Right lung (tissue), 5 donors: ENCODE results near the gene BTBD16. TPM values are rescaled to one million over a fixed set of nuclear protein-coding genes. Genes with fewer than 3 reads are reported as not detected.

Source experiments
- DNase-seq, 2 donors: peaks; one replicate each; pipeline ENCODE4 v3.0.0-alpha.2; 2013
- polyA plus RNA-seq, 5 donors: library from polyadenylated mRNA; unstranded; fragments of 120-200 nt; gene quantifications; one replicate each; pipeline versions ENCODE4 v1.2.1 to v1.2.3, GENCODE V29; 2013; ENCODE audit warnings: inconsistent platforms in 1 of 5, low replicate concordance in 1 of 5; ENCODE audit not compliant: insufficient read length in 5 of 5, insufficient read depth in 1 of 5

Gene BTBD16
- polyA plus RNA-seq, 5 donors, result 0.10 to 0.44 (median 0.11) TPM; not detected in 2

- no peak for DNase-seq
Measured at GRCh38 chr10:122294511-122295450, 23.7 kb downstream of the BTBD16 start.

GRCh38 chr10:122295451-122295809 is 24.3 kb downstream of the BTBD16 start:
- DNase-seq, result no peak

- DNase-seq, result no peak
Measured at GRCh38 chr10:122296363-122297120, 25.4 kb downstream of the BTBD16 start.

DNA sequence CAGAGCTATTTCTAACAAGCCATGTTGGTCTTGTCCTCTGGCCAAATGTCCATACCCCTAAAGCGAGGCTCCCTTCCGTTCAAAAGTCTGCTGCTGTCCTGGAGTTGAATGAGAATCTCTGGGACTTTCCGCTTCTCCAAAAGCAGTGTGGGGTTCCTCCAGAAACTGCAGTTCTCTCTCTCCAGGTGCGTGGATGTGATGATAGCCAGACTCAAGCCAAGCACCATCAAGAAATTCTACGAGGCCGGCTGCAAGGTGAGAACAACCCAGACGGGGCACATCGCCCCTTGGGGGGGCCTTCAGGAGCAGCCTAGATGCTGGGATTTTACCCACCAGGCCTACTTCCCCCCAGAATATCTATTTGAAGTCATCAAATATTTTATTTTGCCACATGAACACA is 26.5 kb downstream of the BTBD16 start:
- DNase-seq, result no peak

DNA sequence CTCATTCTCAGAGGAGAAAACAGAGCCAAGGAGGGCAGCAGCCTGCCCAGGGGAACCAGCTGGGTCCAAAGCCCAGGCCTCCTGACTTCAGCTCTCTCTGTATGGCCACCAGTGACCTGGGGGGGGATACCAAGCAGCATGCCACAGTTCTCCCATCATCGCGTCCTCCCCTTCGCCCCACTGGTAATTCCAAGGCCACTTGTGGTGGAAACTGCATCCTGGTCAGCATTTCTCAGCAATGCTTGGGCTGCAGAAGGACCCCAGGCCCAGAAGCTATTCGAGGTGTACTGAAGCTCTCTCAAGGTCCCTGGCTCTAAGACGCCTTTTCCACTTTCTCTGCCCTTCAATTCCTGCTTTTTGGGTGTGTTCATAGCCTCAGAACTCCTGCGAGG is 27.1 kb downstream of the BTBD16 start:
- no peak for DNase-seq

DNA sequence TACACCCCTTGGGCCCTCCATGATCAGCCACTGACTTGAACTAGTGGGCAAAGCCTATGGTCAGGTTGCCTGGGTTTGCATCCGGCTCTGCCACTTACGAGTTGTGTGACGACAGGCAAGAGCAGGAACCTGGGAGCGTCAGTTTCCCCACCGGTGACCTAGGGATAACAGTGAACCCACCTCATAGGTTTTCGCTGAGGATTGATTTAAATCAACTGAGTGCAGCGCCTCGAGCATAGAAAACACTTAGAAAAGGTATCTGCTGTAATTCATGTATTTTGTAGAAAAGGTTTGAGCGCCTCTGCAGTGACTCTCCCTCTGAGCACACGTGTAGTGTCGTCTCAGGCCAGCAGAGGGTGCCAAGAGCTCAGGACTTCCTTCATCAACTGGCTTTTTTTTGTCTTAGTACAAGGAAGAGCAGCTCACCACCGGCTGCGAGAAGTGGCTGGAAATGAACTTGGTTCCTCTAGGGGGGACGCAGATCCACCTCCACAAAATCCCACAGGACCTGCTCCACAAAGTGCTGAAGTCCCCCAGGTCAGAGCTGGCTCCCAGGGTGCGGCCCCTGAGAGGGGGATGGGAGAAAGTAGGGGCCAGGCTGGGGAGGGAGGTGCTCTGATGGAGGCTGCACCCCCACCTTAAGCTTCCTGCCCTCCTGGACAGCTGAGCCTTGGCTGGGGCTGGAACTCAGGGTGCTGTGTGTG is 27.7 kb downstream of the BTBD16 start:
- peak; percentile 48 to 61 for DNase-seq

DNA sequence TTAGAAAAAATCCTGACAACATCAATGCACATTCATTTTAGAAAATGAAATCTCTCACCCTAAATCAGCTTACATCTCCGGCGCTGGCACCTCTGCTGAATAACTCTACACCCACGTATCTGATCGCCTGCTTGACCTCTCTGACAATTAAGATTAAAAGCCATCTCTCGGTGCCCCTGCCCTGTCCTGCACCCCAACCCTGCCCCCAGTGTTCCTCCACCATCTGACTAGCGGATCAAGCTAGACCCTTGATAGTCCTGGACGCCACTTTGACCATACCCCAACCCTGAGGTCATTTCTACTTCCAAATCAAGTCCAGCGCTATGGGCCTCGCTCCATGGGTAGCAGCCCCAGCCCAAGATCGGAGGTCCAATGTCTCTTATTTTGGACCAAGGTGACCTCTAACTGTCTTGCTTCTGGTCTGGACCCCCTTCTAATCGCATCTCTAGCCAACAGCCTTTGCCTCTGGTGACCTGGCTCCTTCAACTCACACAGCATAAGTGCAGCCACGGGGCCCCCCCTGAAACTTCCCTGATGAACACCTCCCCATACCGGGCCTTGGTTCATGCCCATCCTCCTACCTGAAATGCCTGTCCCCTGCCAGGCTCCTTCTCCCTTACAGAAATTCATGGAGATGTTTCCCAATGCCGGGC is 28.5 kb downstream of the BTBD16 start:
- no peak for DNase-seq

DNA sequence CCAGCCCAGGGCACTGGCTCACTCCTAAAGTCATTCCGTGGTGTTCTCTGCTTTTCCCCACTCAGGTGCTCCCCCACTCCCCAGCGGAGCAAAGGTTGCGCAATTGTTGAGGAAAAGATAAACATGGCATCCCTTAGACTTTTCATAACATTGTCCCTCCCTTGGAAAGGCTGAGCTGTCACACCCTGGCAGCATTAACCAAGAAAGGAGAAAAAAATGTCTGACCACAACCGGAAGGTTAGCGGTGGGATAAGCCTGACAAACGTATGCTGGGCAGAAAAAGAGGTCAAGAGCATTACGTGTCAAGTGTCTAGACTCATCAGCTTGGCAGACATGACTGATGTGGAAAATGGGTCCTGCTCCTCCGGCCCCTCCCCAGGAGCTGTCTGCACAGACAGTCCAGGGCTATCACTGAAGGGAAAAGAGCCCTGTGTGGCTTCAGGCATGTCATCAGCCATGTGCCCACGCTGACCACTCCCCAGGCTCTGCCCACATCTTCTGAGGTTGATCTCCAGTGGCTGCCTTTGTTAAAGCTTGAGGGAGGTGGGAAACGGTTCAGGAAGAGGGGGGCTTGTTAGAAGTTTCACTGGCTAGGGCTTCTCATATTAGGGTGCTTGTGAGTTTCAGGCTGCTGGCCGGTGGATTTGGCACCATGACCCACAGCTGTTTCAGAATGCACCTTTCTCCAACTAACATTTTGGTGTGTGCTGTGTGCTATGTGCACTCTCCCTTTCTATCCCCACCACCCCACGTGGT is 30.1 kb downstream of the BTBD16 start:
- DNase-seq, result no peak

DNA sequence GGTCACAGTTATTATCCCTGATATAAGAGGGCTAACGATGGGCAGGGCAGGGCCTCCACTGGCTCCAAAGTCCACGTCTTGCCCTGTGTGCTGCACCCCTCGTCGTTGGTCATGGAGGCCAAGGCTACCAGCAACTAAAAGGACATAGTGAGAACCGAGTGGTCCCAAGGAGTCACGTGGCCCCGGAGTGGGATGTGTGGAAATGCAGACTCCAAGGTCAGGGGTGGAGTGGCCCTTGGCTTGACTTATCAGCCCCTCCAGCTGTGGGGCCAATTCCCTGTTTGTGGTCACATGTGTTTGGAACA is 30.7 kb downstream of the BTBD16 start:
- no peak for DNase-seq

DNA sequence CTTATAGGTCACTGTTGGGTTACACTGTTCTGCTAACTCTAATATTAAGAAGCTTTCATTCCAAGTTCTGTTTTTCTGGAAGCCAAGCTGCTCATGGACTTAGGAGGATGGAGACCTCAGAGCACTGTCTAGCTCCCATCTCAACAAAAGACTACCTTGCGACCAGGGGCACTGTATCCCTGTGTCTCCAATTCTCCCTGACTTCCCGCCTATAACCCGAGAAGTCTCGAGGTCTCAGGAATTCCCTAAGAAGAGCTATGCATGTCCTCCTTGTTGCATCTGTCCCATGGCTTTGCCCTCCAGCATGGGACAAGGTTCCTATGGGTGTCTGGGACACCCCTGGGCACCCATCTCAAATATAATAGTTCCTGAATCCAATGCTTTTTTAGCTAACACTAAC is 31.2 kb downstream of the BTBD16 start:
- DNase-seq, result no peak

GRCh38 chr10:122303271-122304053 is 32.4 kb downstream of the BTBD16 start:
- DNase-seq, result no peak

GRCh38 chr10:122304054-122304579 is 33.0 kb downstream of the BTBD16 start:
- DNase-seq, result no peak

- DNase-seq, result no peak
Measured at GRCh38 chr10:122306282-122306681, 35.2 kb downstream of the BTBD16 start.

DNA sequence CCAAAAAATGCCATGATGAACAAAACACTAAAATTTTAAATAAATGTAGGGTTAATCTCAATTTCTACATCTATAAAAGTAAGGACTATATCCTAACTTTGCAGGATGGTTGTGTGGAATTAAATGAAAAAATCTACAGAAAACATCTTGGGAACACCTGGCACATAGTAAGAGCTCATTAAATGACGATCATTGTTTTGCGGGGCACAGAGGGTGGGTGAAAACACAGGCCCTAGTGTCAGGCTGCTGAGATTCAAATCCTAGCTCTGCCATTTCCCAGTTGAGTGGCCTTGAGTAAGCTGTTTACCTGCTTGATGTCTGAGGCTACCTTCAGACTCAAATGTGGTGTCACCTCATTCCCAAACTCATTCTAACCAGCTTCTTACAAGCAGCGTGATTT is 35.6 kb downstream of the BTBD16 start:
- DNase-seq, result no peak

GRCh38 chr10:122307669-122308416 is 36.7 kb downstream of the BTBD16 start:
- peak in 1 of 2 donors; percentile 5 for DNase-seq

DNA sequence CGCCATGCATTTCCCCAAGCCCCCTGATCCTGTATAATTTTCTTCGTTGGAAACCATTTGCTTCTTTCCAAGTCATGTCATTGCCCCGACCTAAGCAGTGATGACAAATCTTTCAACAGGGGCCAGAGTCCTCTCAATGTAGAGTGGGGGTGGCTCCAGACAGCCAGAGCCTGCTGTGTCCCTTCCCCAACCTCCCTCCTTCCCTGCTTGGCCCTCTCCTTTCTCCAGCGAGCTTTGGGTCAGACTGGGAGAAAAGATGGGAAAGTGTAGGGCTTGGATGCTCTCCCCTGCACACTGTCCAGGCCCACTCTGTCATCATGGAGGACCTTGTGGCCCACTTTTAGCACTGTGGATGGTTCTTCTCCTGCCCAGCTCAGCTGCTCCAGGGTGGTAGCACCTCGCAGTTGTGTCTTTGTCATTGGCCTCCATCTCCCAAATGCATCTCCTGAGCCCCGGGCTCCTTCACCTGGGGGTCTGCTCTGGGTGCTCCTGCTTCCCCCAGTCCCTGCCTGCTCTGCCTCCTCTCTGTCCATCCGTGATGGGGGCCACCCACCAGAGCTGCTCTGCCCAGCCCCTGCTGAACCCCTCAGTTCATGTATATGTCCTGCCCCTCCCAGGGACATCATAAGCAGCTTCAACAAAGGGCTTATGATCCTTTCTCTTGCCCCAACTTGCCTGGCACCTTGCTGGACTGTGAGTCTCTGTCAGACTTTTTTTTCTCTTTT is 37.5 kb downstream of the BTBD16 start:
- no peak for DNase-seq

- DNase-seq, result peak in 1 of 2 donors; percentile 10
Measured at GRCh38 chr10:122310311-122311050, 39.4 kb downstream of the BTBD16 start.

GRCh38 chr10:122311051-122311410 is 39.9 kb downstream of the BTBD16 start:
- DNase-seq, result no peak
